22Rv1 (cell line): ENCODE measurements around the gene MMP14.

Experiments used
- CTCF ChIP-seq: fragments of 450-650 bp; IDR thresholded peaks from 2 replicates; pipeline ENCODE4 v1.5.1; 2017; ENCODE audit warnings: mild to moderate bottlenecking
- ZFX ChIP-seq: fragments of 450-650 bp; IDR thresholded peaks from 2 replicates; pipeline ENCODE4 v1.6.1; 2017; ENCODE audit warnings: antibody characterized with exemption, borderline replicate concordance

- TF ChIP-seq CTCF (no peak), ZFX (no peak)
Observed at GRCh38 chr14:22839159-22839779, 2.9 kb downstream of the MMP14 start.
